Effector memory CD4-positive, alpha-beta T cell (primary cell): Measurements from ENCODE around the gene VCP.
"Not testable (repeated sequence)": the region's sequence is repeated elsewhere in the genome, so short reads cannot be mapped to it uniquely, and the experiment has no call there.

ENCODE experiments used
- DNase-seq, 3 donors: peaks; one replicate each; pipeline ENCODE4 v3.0.0-alpha.2; 2020
- H3K27ac ChIP-seq: 2 replicates; pipeline ENCODE4 v1.7.0; 2013; ENCODE audit warnings: mild to moderate bottlenecking, low read length, moderate library complexity; ENCODE audit not compliant: insufficient read depth, poor library complexity, severe bottlenecking
- H3K27me3 ChIP-seq: replicated peaks from 2 replicates; pipeline ENCODE4 v1.7.0; 2013; ENCODE audit warnings: mild to moderate bottlenecking, low read length; ENCODE audit not compliant: insufficient read depth, control insufficient read depth, poor library complexity, severe bottlenecking
- H3K36me3 ChIP-seq: 2 replicates; pipeline ENCODE4 v1.7.0; 2013; ENCODE audit warnings: mild to moderate bottlenecking, low read length, moderate library complexity; ENCODE audit not compliant: control insufficient read depth, insufficient read depth
- H3K4me1 ChIP-seq: 2 replicates; pipeline ENCODE4 v1.7.0; 2013; ENCODE audit warnings: low read length, mild to moderate bottlenecking; ENCODE audit not compliant: control insufficient read depth, insufficient read depth, poor library complexity, severe bottlenecking
- H3K4me3 ChIP-seq: 2 replicates; pipeline ENCODE4 v1.7.0; 2013; ENCODE audit warnings: low read length, low read depth, mild to moderate bottlenecking; ENCODE audit not compliant: insufficient read depth, poor library complexity, severe bottlenecking
- H3K9me3 ChIP-seq: 2 replicates; pipeline ENCODE4 v1.7.0; 2013; ENCODE audit warnings: mild to moderate bottlenecking, low read length, moderate library complexity; ENCODE audit not compliant: control insufficient read depth

The VCP gene

DNA sequence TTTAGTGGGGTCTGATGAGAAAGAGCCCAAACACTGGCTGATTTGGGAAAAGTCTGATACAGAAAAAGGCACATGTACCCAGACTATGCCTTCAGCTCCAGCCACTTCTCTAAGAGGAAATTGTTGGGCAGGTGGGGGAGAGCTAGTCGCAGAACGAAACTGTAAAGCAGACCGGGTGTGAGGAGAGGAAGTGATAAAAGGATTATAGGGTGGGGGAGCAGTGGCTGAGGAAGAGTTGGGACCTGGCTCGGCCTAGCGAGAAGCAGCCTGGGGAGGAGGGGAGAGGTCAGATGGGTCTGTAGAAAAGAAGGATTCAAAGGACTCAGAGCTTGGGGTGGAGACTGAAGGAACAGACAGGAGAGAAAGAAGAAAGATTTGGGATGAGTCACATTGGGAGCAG is 49.0 kb downstream of the VCP start:
- not testable (repeated sequence) for H3K27ac ChIP-seq, H3K9me3 ChIP-seq, DNase-seq

DNA sequence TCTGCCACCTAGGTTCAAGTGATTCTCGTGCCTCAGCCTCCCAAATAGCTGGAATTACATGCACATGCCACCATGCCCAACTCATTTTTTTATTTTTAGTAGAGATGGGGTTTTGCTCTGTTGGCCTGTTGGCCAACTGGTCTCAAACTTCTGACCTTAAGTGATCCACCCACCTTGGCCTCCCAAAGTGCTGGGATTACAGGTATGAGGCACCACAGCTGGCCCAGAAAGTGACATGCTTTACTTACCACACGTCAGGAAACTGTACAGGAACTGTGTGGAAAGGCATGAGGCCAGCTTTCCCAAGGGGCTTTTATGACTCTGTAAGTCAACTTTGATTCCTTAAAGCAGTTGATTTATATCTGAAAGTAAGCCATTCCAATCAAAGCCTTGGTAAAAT is 57.9 kb downstream of the VCP start:
- no peak for DNase-seq
- Histone ChIP-seq H3K4me3 (no peak overlapping the region), H3K4me1 (no peaks in the 10 kb centered on the region), H3K27ac (no peak overlapping the region), H3K36me3 (no peaks in the 10 kb centered on the region), H3K9me3 (peaks cover 5% of the 10 kb centered on the region), H3K27me3 (no peaks in the 10 kb centered on the region)

More for the DNA sequence above, 49.0 kb downstream of the VCP start:
- H3K4me3 ChIP-seq, H3K27me3 ChIP-seq, H3K4me1 ChIP-seq, H3K36me3 ChIP-seq: not testable (repeated sequence)

DNA sequence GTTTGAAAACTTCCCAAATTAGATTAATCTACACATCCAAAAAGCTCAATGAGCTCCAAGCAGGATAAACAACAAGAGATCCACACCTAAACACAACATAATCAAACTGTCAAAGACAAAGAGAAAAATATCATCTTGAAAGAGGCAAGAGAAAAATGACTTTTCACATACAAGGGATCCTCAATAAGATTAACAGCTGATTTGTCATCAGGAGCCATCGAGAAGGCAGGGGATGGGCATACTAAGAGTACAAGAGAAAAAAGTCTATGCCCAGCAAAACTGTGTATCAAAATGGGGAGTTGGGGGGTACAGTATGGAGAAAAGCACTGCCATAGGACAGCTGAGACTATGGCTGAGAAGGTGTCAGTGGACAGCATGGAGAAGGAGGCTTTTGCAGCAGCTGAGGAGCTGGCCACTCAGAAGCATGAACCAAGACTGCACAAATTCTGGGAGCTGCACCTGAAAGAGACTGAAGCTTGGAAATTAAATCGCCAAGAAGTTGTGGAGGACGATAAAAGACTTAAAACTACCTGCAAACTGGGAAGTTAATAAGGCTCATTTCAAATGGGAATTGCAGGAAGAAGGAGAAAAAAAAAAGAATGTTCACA is 62.0 kb downstream of the VCP start:
- H3K27ac ChIP-seq: no peak overlapping the region
- no peaks in the 10 kb centered on the region for H3K27me3 ChIP-seq
- no peaks in the 10 kb centered on the region for H3K36me3 ChIP-seq
- no peak overlapping the region for H3K4me3 ChIP-seq
- peaks cover 5% of the 10 kb centered on the region for H3K9me3 ChIP-seq
- H3K4me1 ChIP-seq: no peaks in the 10 kb centered on the region
- no peak for DNase-seq
